Measurements from ENCODE around the gene PRDM1.

Gene PRDM1

GRCh38 chr6:106138151-106138550 lies 52.0 kb downstream of the PRDM1 start:
- no peak overlapping the region for H3K4me3 ChIP-seq (ENCODE audit: control insufficient read depth, low read depth, low read length)
- TF ChIP-seq, protein P1, sequence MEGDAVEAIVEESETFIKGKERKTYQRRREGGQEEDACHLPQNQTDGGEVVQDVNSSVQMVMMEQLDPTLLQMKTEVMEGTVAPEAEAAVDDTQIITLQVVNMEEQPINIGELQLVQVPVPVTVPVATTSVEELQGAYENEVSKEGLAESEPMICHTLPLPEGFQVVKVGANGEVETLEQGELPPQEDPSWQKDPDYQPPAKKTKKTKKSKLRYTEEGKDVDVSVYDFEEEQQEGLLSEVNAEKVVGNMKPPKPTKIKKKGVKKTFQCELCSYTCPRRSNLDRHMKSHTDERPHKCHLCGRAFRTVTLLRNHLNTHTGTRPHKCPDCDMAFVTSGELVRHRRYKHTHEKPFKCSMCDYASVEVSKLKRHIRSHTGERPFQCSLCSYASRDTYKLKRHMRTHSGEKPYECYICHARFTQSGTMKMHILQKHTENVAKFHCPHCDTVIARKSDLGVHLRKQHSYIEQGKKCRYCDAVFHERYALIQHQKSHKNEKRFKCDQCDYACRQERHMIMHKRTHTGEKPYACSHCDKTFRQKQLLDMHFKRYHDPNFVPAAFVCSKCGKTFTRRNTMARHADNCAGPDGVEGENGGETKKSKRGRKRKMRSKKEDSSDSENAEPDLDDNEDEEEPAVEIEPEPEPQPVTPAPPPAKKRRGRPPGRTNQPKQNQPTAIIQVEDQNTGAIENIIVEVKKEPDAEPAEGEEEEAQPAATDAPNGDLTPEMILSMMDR (conservative IDR thresholded peaks at IDR 0.05; ENCODE audit: control insufficient read depth, insufficient read depth, low read depth, low read length) = no peak
- DNase-seq (ENCODE audit: low read depth) = no peak

DNA sequence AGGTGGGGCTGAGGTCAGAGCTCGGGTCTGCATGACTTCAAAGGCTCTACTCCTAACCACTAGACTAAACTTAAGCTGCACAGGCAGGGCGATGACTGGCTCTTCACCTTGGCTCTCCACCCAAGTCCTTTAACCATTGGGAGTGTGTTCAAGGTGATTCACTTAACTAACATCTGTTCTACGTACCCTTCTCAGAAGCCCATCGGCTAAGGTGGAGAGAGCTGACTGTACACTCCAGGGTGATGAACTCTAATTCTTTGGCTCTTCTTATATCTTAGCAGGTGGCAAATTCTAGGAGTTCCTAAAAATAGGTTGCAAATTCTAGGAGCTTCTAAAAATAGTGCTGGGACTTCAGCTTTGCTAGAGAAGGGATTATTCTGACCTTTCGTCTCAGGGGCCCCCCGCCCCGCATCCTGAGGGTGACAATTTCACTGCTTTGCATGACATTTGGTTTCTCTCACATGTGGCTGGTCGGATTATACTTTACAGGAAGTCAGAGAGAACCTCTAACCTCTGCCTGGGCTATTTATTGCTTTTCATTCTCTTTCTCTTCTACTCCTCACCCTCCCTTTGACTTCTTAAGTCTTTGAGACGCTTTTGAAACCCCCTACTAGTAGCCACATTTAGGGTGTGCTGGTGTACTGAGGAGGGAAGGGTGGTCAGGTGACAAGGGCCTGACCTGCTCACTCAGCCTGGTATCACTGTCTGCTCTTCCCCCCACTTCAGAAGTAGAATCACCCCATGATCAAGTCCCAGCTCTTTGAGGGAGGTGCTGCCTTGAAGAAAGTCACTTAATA lies 55.5 kb downstream of the PRDM1 start:
- DNase-seq (ENCODE audit: low read depth) = peak; percentile 7
- TF ChIP-seq, protein P1 (conservative IDR thresholded peaks at IDR 0.05; ENCODE audit: control insufficient read depth, insufficient read depth, low read depth, low read length) = no peak
- no peak overlapping the region for H3K4me3 ChIP-seq (ENCODE audit: control insufficient read depth, low read depth, low read length)

- DNase-seq (ENCODE audit: low read depth) = no peak
- TF ChIP-seq, protein P1 (conservative IDR thresholded peaks at IDR 0.05; ENCODE audit: control insufficient read depth, insufficient read depth, low read depth, low read length) = no peak
- no peak overlapping the region for H3K4me3 ChIP-seq (ENCODE audit: control insufficient read depth, low read depth, low read length)
Measured at GRCh38 chr6:106142876-106143431, 56.8 kb downstream of the PRDM1 start.

DNA sequence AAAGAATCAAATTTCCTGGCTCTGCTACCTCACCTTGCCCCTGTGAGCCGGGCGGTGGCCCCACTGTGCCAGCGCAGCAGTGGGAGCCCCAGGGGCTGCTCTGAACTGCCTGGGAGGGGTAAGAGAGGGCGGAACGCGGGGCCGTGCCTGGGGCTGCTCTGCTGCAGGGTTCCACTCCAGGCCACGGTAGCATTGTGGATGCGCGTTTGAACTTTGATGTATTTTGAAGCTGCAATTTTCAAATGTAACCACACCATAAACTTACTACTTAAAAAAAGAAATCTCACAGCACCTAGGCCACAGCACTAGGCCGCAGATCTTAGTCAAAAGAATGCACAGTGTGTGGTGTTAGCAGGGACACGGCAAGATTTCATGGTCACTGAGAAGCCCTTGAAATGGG lies 57.5 kb downstream of the PRDM1 start:
- no peak overlapping the region for H3K4me3 ChIP-seq (ENCODE audit: control insufficient read depth, low read depth, low read length)
- no peak for DNase-seq (ENCODE audit: low read depth)
- TF ChIP-seq, protein P1 (conservative IDR thresholded peaks at IDR 0.05; ENCODE audit: control insufficient read depth, insufficient read depth, low read depth, low read length) = no peak

DNA sequence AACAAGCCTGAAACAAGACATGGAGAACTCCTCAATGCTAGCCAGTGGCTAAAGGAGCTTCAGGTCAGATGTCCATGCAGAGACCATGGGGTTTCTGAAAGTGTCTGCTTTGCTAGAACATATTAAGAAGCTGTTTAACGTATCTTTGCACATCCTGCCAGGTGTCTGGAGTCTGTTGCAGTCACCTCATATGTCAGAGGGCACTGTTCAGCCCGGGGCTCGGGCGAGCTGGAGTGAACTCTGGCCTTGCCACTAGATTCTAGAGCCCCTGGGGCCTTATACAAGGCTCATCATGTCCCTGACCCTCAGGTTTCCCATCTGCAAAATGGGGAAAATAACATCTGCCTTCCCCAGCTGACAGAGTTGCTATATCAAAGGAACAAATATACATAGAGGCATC lies 59.0 kb downstream of the PRDM1 start:
- TF ChIP-seq, protein P1 (conservative IDR thresholded peaks at IDR 0.05; ENCODE audit: control insufficient read depth, insufficient read depth, low read depth, low read length) = no peak
- DNase-seq (ENCODE audit: low read depth) = no peak
- H3K4me3 ChIP-seq (ENCODE audit: control insufficient read depth, low read depth, low read length) = no peak overlapping the region

GRCh38 chr6:106145741-106146227 lies 59.6 kb downstream of the PRDM1 start:
- TF ChIP-seq, protein P1 (conservative IDR thresholded peaks at IDR 0.05; ENCODE audit: control insufficient read depth, insufficient read depth, low read depth, low read length) = no peak
- no peak overlapping the region for H3K4me3 ChIP-seq (ENCODE audit: control insufficient read depth, low read depth, low read length)
- DNase-seq (ENCODE audit: low read depth) = peak; percentile 33

Measured in fibroblast of mammary gland (primary cell).